G401 (cell line): ENCODE data around the gene GSX2. TPM values are rescaled to one million over a fixed set of nuclear protein-coding genes. Genes with fewer than 3 reads are reported as not detected.
A peak's percentile ranks its signal among the peaks of the same experiment; 100 is the strongest.
"Not testable (repeated sequence)": the region's sequence is repeated elsewhere in the genome, so short reads cannot be mapped to it uniquely, and the experiment has no call there.

ENCODE experiments used
- DNase-seq: peaks from one replicate; pipeline ENCODE4 v3.0.0-alpha.2; 2015; ENCODE audit warnings: low spot score
- in situ Hi-C: cut with HindIII; loops from 2 replicates; pipeline ENCODE4 v1.10.0; 2016; ENCODE audit warnings: low sequenced_read_pairs, mixed read lengths
- total RNA-seq: library from RNA; depleted of rRNA; stranded (reverse); fragments of >200 nt; shearing (Covaris generic); gene quantifications from 2 replicates; pipeline ENCODE4 v1.2.3, GENCODE V29; 2014

GSX2 gene
- total RNA-seq, 1 experiment from 2014 or later: 12.8 TPM

- DNase-seq: peak; percentile 13
- in situ Hi-C loops: no loop called here
These were observed 646 bp upstream of the GSX2 start for GRCh38 chr4:54099287-54099747.

GRCh38 chr4:54100595-54101189 lies 729 bp downstream of the GSX2 start:
- in situ Hi-C loops: no loop called here
- no peak for DNase-seq

GRCh38 chr4:54101190-54102041 lies 1.5 kb downstream of the GSX2 start:
- in situ Hi-C loops: no loop called here
- no peak for DNase-seq

GRCh38 chr4:54102531-54103106 lies 2.7 kb downstream of the GSX2 start:
- in situ Hi-C loops: no loop called here
- no peak for DNase-seq

- in situ Hi-C loops: no loop called here
- DNase-seq: no peak
These were observed 3.2 kb downstream of the GSX2 start for GRCh38 chr4:54103190-54103574.

GRCh38 chr4:54104907-54105306 lies 4.9 kb downstream of the GSX2 start:
- in situ Hi-C loops: no loop called here
- no peak for DNase-seq

- DNase-seq: no peak
- in situ Hi-C loops: no loop called here
These were observed 8.2 kb downstream of the GSX2 start for GRCh38 chr4:54107951-54108748.

- DNase-seq: no peak
- in situ Hi-C loops: no loop called here
These were observed 9.5 kb downstream of the GSX2 start for GRCh38 chr4:54109241-54110018.

GRCh38 chr4:54110019-54110416 lies 10.1 kb downstream of the GSX2 start:
- in situ Hi-C loops: no loop called here
- no peak for DNase-seq

GRCh38 chr4:54113206-54113605 lies 13.2 kb downstream of the GSX2 start:
- DNase-seq, in situ Hi-C loops: not testable (repeated sequence)

- DNase-seq, in situ Hi-C loops: not testable (repeated sequence)
These were observed 16.3 kb downstream of the GSX2 start for GRCh38 chr4:54116246-54116645.

GRCh38 chr4:54118850-54119589 lies 19.1 kb downstream of the GSX2 start:
- in situ Hi-C loops: no loop called here
- DNase-seq: no peak

GRCh38 chr4:54120518-54120917 lies 20.6 kb downstream of the GSX2 start:
- in situ Hi-C loops: no loop called here
- no peak for DNase-seq

- no peak for DNase-seq
- in situ Hi-C loops: no loop called here
These were observed 27.7 kb downstream of the GSX2 start for GRCh38 chr4:54127660-54128059.

- DNase-seq, in situ Hi-C loops: not testable (repeated sequence)
These were observed 28.7 kb downstream of the GSX2 start for GRCh38 chr4:54128694-54129093.

GRCh38 chr4:54139332-54139731 lies 39.4 kb downstream of the GSX2 start:
- no peak for DNase-seq
- in situ Hi-C loops: no loop called here

GRCh38 chr4:54140287-54140686 lies 40.3 kb downstream of the GSX2 start:
- in situ Hi-C loops: no loop called here
- DNase-seq: no peak

- in situ Hi-C loops: no loop called here
- DNase-seq: no peak
These were observed 44.2 kb downstream of the GSX2 start for GRCh38 chr4:54144199-54144598.
